ENCODE measurements around the gene NPB. TPM values are rescaled to one million over a fixed set of nuclear protein-coding genes. Genes with fewer than 3 reads are reported as not detected.

The NPB gene
- total and polyA plus RNA-seq, 2 of the 8 experiments (the other 6 are each of a cell fraction or from before 2014, with no cell fraction given), result 1.5 to 2.5 TPM

GRCh38 chr17:81926451-81927151, 24.6 kb downstream of the NPB start (continued):
- TF ChIP-seq GABPA (IDR thresholded peaks at IDR 0.05; ENCODE audit: borderline replicate concordance, insufficient read depth, low read length), result no peak
- peak; percentile 89 for TF ChIP-seq BACH1 (IDR thresholded peaks at IDR 0.05; ENCODE audit: low read length)
- no peak for TF ChIP-seq EZH2 (IDR thresholded peaks at IDR 0.05; ENCODE audit: low read depth, low read length, severe bottlenecking)
- TF ChIP-seq JUND (IDR thresholded peaks at IDR 0.05; ENCODE audit: low read length), result peak; percentile 69
- TF ChIP-seq RNF2 (IDR thresholded peaks at IDR 0.05; ENCODE audit: borderline replicate concordance, low read depth, low read length, missing control alignments, poor library complexity, severe bottlenecking), result no peak
- TF ChIP-seq, protein P1, sequence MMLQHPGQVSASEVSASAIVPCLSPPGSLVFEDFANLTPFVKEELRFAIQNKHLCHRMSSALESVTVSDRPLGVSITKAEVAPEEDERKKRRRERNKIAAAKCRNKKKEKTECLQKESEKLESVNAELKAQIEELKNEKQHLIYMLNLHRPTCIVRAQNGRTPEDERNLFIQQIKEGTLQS (IDR thresholded peaks at IDR 0.05; ENCODE audit: insufficient read depth, low read depth, low read length), result no peak
- TF ChIP-seq SUZ12 (IDR thresholded peaks at IDR 0.05; ENCODE audit: low read length), result no peak
- no peak for TF ChIP-seq SIRT6 (IDR thresholded peaks at IDR 0.05; ENCODE audit: low read length)
- no peak for TF ChIP-seq RFX5 (IDR thresholded peaks at IDR 0.05; ENCODE audit: borderline replicate concordance, low read depth, low read length)
- TF ChIP-seq TAF1 (IDR thresholded peaks at IDR 0.05; ENCODE audit: low read depth, low read length), result peak; percentile 20; the same call in 1 of the 2 replicates
- TF ChIP-seq, protein P2, sequence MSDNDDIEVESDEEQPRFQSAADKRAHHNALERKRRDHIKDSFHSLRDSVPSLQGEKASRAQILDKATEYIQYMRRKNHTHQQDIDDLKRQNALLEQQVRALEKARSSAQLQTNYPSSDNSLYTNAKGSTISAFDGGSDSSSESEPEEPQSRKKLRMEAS (IDR thresholded peaks at IDR 0.05), result peak; percentile 38; the same call in 1 of the 2 replicates
- peak; percentile 29 for TF ChIP-seq ASH2L (IDR thresholded peaks at IDR 0.05; ENCODE audit: low read length)
- TF ChIP-seq ATF2 (IDR thresholded peaks at IDR 0.05; ENCODE audit: low read length), result no peak
- peak; percentile 35; the same call in 1 of the 2 replicates for TF ChIP-seq CREB1 (IDR thresholded peaks at IDR 0.05)
- TF ChIP-seq HDAC6 (IDR thresholded peaks at IDR 0.05; ENCODE audit: low read depth, low read length), result no peak
- TF ChIP-seq BRCA1 (IDR thresholded peaks at IDR 0.05; ENCODE audit: low read depth, low read length), result no peak
- TF ChIP-seq POU5F1 (IDR thresholded peaks at IDR 0.05; ENCODE audit: low read depth, low read length), result no peak
- no peak for TF ChIP-seq POLR2A (IDR thresholded peaks at IDR 0.05; ENCODE audit: control extremely low read depth in 1 of 2, low read depth in 2 of 2, low read length in 2 of 2)
- no peak for TF ChIP-seq JUN (IDR thresholded peaks at IDR 0.05; ENCODE audit: low read depth, low read length)
